NT2/D1 (cell line): ENCODE measurements around the gene SLMAP.

Experiments used
- SUZ12 ChIP-seq: IDR thresholded peaks from 2 replicates; pipeline ENCODE4 v1.6.1; 2011; ENCODE audit not compliant: insufficient read length, insufficient read depth; ENCODE audit errors: extremely low read depth
- YY1 ChIP-seq: IDR thresholded peaks from 2 replicates; pipeline ENCODE4 v1.6.1; 2011; ENCODE audit not compliant: insufficient read length, insufficient read depth

- no peak for TF ChIP-seq SUZ12
- TF ChIP-seq YY1: no peak
Measured at GRCh38 chr3:57956833-57957174, 200.7 kb downstream of the SLMAP start.
